Central memory CD8-positive, alpha-beta T cell (primary cell): ENCODE measurements around the gene PCNX2.

Experiments
- ATAC-seq: fragments of 150-1000 bp; cut with Tn5 transposase; replicated peaks from 2 replicates; pipeline ENCODE4 v1.10.0; 2022; ENCODE audit warnings: mild to moderate bottlenecking, moderate FRiP score, moderate number of reproducible peaks; ENCODE audit not compliant: poor library complexity, severe bottlenecking; ENCODE audit errors: extremely low read depth
- DNase-seq, 2 donors: peaks; one replicate each; pipeline ENCODE4 v3.0.0; 2021; ENCODE audit warnings: low spot score in 2 of 2
- H3K27ac Mint-ChIP-seq: one replicate; pipeline ENCODE4 v1.8.0; 2022; ENCODE audit warnings: low read depth, mild to moderate bottlenecking, moderate library complexity, mixed read lengths
- H3K27me3 Mint-ChIP-seq: one replicate; pipeline ENCODE4 v1.8.0; 2022; ENCODE audit warnings: mixed read lengths
- H3K36me3 Mint-ChIP-seq: one replicate; pipeline ENCODE4 v1.8.0; 2022; ENCODE audit warnings: mild to moderate bottlenecking, moderate library complexity, mixed read lengths; ENCODE audit not compliant: insufficient read depth
- H3K4me1 Mint-ChIP-seq: one replicate; pipeline ENCODE4 v1.8.0; 2022; ENCODE audit warnings: mixed read lengths
- H3K4me3 Mint-ChIP-seq: one replicate; pipeline ENCODE4 v1.8.0; 2022; ENCODE audit warnings: mild to moderate bottlenecking, moderate library complexity, mixed read lengths
- H3K9me3 Mint-ChIP-seq: one replicate; pipeline ENCODE4 v1.8.0; 2022; ENCODE audit warnings: mixed read lengths

Gene PCNX2

GRCh38 chr1:233277637-233278606 is 17.6 kb downstream of the PCNX2 start:
- Mint-ChIP-seq H3K27ac (peak overlapping the region; percentile 32), H3K27me3 (no peaks in the 10 kb centered on the region), H3K4me3 (no peak overlapping the region), H3K4me1 (peaks cover 47% of the 10 kb centered on the region), H3K9me3 (no peaks in the 10 kb centered on the region), H3K36me3 (peaks cover 8% of the 10 kb centered on the region)
- DNase-seq, result no peak
- ATAC-seq, result no peak

DNA sequence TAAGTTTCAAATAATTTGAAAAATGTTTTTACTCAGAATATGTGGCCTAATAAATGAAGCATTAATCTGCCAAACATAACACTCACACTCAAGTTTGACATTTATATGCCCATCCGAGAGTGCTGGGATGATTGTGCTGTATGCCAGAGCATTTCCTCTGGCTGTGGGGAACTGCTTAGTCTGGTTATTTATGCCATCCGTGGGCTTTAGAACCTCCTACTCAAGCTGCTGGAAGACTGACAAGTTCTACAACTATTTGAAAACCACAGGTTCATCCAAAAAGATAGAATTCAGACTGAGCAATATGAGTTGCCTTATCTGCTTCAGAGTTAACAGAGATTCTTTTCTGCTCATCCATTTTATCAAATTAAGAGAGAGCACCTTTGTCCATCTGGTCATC is 25.9 kb downstream of the PCNX2 start:
- no peaks in the 10 kb centered on the region for H3K9me3 Mint-ChIP-seq
- no peak overlapping the region for H3K4me3 Mint-ChIP-seq
- peaks cover 28% of the 10 kb centered on the region for H3K4me1 Mint-ChIP-seq
- peaks cover 6% of the 10 kb centered on the region for H3K36me3 Mint-ChIP-seq
- no peak for ATAC-seq
- DNase-seq, result no peak
- H3K27me3 Mint-ChIP-seq, result no peaks in the 10 kb centered on the region
- no peak overlapping the region for H3K27ac Mint-ChIP-seq

DNA sequence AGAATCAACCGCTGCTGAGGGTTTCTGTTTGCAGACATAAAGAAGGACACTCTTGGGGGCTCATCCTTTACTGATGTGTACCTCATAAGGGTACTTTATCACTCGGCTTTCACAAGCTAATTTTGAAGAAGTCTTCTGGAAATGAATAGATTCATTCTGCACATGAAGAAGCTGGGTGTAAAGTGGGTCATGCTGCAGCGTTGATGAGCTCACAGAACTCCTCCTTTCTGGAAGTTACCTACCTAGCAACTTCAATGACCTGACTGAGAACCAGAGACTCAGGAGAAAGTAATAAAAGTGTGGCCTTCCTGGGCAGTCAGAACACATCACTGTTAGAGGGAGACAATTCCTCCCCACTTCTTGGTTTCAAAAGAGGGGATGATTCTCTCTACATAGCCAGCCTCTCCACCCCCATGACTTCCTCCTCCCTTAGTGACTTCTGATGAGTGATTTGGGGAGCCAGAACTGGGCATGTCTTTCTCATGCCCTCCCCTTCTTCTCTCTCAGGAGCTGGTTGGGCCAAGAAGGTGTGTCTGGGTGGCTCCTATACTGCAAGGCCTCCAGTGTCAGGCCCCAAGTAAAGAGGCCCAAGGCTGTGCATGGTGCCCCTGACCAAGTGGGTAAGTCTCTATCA is 27.0 kb downstream of the PCNX2 start:
- Mint-ChIP-seq H3K9me3 (no peaks in the 10 kb centered on the region), H3K27ac (no peak overlapping the region), H3K4me3 (no peak overlapping the region), H3K4me1 (peaks cover 21% of the 10 kb centered on the region), H3K36me3 (peaks cover 3% of the 10 kb centered on the region), H3K27me3 (no peaks in the 10 kb centered on the region)
- DNase-seq, result no peak
- no peak for ATAC-seq

DNA sequence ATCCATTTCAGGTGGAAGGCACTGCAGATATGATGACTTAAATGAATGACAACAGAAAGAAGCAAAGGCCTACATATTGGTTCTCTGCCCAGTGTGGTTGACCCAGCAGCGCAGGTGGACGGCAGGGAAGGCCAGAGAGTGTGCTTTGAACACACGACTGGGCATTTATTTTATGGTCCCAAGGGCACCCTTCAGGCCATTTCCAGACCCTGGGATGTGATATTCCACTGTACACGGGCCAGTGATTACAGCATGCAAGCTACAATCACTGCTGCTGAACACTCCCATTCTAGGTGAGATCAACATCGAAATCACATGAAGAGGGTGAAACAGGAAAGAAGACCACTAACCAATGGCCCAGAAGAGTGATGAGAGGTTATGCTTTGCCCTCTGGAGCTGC is 33.8 kb downstream of the PCNX2 start:
- Mint-ChIP-seq H3K36me3 (peaks cover 22% of the 10 kb centered on the region), H3K27ac (peak overlapping the region; percentile 61), H3K4me3 (no peak overlapping the region), H3K9me3 (no peaks in the 10 kb centered on the region), H3K27me3 (no peaks in the 10 kb centered on the region), H3K4me1 (peaks cover 14% of the 10 kb centered on the region)
- DNase-seq (no peak), ATAC-seq (no peak)

GRCh38 chr1:233261206-233261605 is 34.3 kb downstream of the PCNX2 start:
- Mint-ChIP-seq H3K27ac (peak overlapping the region; percentile 61), H3K36me3 (peaks cover 22% of the 10 kb centered on the region), H3K9me3 (no peaks in the 10 kb centered on the region), H3K4me1 (peaks cover 11% of the 10 kb centered on the region), H3K27me3 (no peaks in the 10 kb centered on the region), H3K4me3 (no peak overlapping the region)
- no peak for ATAC-seq
- no peak for DNase-seq

DNA sequence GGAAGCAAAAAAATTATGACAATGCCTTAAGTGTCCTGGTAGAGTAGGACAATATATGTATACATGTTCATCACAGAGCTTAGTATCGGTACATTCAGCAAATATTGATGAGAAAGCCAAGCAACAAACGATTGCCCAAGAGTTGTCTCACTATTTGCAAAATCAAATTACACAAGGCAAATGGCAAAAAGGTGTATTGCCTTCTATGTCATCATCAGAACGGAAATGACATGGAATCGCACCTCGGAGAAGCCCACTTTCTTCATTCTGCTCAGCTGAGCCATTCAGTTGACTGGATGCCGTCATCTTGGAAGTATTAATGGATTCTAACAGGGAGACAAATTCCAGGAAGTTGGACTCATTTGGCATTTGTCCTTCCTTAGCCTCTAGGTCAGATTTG is 37.7 kb downstream of the PCNX2 start:
- DNase-seq (no peak), ATAC-seq (no peak)
- Mint-ChIP-seq H3K9me3 (no peaks in the 10 kb centered on the region), H3K4me1 (peaks cover 9% of the 10 kb centered on the region), H3K4me3 (no peak overlapping the region), H3K36me3 (peaks cover 23% of the 10 kb centered on the region), H3K27ac (no peak overlapping the region), H3K27me3 (no peaks in the 10 kb centered on the region)

DNA sequence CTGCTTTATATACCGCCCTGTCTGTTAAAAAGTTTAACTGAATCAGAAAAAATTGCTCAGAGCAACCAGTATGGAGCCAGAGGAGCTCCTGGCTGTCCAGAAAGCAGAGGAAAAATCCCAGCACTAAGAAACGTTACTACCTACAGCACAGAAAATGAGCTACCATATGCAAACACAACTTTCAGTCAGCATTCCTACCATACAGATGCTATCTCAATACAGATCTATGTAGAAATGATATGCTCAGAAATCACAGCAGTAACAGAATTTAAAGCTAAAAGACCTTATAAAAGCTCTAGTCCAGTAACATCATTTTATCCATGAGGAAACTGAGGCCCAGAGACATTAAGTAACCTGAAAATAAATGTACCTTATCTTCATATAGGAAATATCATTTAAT is 38.7 kb downstream of the PCNX2 start:
- H3K9me3 Mint-ChIP-seq, result no peaks in the 10 kb centered on the region
- ATAC-seq (no peak), DNase-seq (no peak)
- peaks cover 10% of the 10 kb centered on the region for H3K4me1 Mint-ChIP-seq
- H3K27me3 Mint-ChIP-seq, result no peaks in the 10 kb centered on the region
- H3K27ac Mint-ChIP-seq, result no peak overlapping the region
- H3K4me3 Mint-ChIP-seq, result no peak overlapping the region
- H3K36me3 Mint-ChIP-seq, result peaks cover 23% of the 10 kb centered on the region

DNA sequence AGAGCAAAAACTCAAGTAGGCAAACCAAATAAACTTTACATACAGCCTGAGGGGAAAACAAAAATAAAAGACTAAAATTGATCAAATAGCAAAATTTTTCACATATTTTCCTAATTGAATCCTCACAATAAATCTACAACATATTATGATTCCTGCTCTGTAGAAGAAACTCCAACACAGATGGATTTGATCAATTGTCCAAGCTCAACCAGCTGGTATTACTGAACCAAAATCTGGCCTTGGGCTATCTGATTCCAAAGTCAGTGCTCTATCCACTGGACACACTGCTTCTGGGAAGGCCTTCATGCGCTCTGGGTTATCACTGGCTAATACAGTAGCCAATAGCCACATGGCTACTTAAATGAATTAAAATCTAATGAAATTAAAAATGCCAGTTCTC is 39.3 kb downstream of the PCNX2 start:
- ATAC-seq, result no peak
- Mint-ChIP-seq H3K9me3 (no peaks in the 10 kb centered on the region), H3K4me1 (peaks cover 10% of the 10 kb centered on the region), H3K27ac (no peak overlapping the region), H3K27me3 (no peaks in the 10 kb centered on the region), H3K4me3 (no peak overlapping the region), H3K36me3 (peaks cover 24% of the 10 kb centered on the region)
- no peak for DNase-seq

DNA sequence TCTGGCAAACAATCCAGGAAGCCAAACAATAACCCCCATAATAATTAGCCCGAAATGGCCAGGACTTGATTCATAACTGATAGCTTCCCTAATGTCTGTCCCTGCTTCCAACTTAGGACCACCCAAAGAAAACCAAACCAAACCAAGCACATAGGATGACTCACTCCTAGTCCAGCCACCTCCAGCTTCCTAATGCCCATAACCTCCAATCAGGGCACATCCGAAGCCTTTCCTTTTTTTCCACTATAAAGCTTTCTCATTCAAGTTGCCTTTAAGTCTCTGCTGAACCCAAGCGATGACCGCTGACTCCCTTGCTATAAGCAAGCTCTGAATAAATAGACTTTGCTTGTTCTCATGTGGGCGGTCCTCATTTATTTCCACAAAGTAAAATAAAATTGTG is 40.4 kb downstream of the PCNX2 start:
- Mint-ChIP-seq H3K36me3 (peaks cover 20% of the 10 kb centered on the region), H3K27me3 (no peaks in the 10 kb centered on the region), H3K4me3 (no peak overlapping the region), H3K4me1 (peaks cover 8% of the 10 kb centered on the region), H3K9me3 (no peaks in the 10 kb centered on the region), H3K27ac (no peak overlapping the region)
- ATAC-seq (no peak), DNase-seq (no peak)

DNA sequence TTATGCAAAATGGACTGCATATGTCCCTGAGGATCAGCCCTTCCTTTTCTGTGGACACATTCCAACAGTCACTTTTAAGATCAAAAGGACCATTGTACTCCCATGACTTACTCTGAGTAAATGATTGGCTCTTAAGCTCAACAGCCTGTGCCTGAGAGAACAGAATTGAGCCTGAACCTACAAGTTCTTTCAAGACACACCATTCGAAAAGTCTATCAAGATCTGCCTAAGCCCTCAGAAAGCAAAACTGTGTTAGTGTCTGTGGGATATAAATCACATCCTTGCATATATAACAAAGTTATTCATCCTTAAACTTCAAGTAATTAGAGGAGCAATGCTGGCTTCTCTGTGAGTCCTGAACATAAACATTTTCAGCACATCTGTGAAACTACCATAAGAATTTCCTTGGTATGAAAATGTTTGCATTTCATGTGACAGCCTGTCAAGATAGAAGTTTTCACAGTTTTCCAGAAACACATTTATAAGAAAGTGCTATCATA is 41.6 kb downstream of the PCNX2 start:
- no peak overlapping the region for H3K27ac Mint-ChIP-seq
- no peak for ATAC-seq
- DNase-seq, result no peak
- no peaks in the 10 kb centered on the region for H3K9me3 Mint-ChIP-seq
- no peak overlapping the region for H3K4me3 Mint-ChIP-seq
- peaks cover 8% of the 10 kb centered on the region for H3K4me1 Mint-ChIP-seq
- H3K27me3 Mint-ChIP-seq, result no peaks in the 10 kb centered on the region
- H3K36me3 Mint-ChIP-seq, result peaks cover 20% of the 10 kb centered on the region

DNA sequence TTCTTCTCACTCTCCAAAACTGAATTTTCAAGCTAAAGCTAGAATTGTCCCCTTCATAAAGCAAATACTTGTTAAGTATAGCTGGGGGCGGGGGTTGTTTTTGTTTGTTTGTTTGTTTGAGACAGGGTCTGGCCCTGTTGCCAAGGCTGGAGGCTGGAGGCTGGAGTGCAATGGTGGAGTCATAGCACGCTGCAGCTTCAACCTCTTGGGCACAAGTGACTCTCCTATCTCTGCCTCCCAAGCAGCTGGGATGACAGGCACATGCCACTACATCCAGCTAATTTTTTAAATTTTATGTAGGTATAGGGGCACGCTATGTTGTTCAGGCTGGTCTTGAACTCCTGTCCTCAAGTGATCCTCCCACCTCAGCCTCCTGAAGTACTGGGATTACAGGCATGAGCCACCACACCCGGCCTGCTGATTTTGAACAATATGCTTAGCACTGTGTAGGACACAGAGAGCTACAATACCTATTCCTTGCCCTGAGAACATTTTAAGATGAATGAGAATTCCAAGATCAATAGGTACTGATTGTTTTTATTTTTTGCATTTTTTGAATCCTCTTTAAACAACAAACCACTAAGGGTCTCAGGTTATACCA is 42.2 kb downstream of the PCNX2 start:
- no peaks in the 10 kb centered on the region for H3K27me3 Mint-ChIP-seq
- DNase-seq, result no peak
- H3K36me3 Mint-ChIP-seq, result peaks cover 16% of the 10 kb centered on the region
- peaks cover 8% of the 10 kb centered on the region for H3K4me1 Mint-ChIP-seq
- H3K4me3 Mint-ChIP-seq, result no peak overlapping the region
- no peak overlapping the region for H3K27ac Mint-ChIP-seq
- ATAC-seq, result no peak
- no peaks in the 10 kb centered on the region for H3K9me3 Mint-ChIP-seq

DNA sequence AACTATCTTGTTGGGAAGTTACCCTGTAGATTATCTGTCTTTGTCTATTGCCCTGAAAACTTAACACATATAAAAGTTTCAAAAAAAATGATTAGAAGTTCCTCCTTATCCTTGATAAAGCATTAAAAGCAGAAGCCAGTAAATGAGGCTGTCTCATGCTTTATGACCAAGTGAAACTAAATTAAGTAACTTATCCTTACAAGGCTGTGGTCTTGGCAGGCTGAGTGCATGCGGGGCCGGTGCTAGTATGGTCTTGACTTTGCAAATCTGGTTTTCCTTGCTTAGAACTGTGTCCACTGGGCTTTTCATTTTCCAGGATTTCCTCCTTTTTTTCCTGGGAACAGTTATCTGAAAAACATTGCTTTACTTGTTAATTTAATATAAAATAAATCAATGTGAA is 43.1 kb downstream of the PCNX2 start:
- Mint-ChIP-seq H3K36me3 (peaks cover 14% of the 10 kb centered on the region), H3K4me1 (peaks cover 9% of the 10 kb centered on the region), H3K27me3 (no peaks in the 10 kb centered on the region), H3K4me3 (no peak overlapping the region), H3K27ac (no peak overlapping the region), H3K9me3 (no peaks in the 10 kb centered on the region)
- DNase-seq, result no peak
- no peak for ATAC-seq
